GM19452 (cell line): Measurements from ENCODE around the gene TEX54.
"Not testable (repeated sequence)": the region's sequence is repeated elsewhere in the genome, so short reads cannot be mapped to it uniquely, and the experiment has no call there.

Experiments used
- ATAC-seq: cut with Tn5 transposase; IDR thresholded peaks from one replicate; pipeline ENCODE4 v1.9.1; 2021; ENCODE audit not compliant: unreplicated experiment

The TEX54 gene

GRCh38 chr11:62832336-62833234, at the start of gene TEX54:
TEX54 (minus strand) TSS chr11:62832841.
- ATAC-seq, result no peak

- no peak for ATAC-seq
These were observed 49.7 kb upstream of the TEX54 start for GRCh38 chr11:62882431-62882749.

GRCh38 chr11:62881579-62882430, 49.2 kb upstream of the TEX54 start:
- peak; percentile 49 for ATAC-seq

GRCh38 chr11:62880803-62881578, 48.4 kb upstream of the TEX54 start, which contains the start of gene SLC3A2:
SLC3A2 (plus strand) TSS chr11:62880896; CDS start chr11:62881024, 128 bp downstream.
- ATAC-seq, result peak; percentile 73

- ATAC-seq, result peak; percentile 13
These were observed 47.7 kb upstream of the TEX54 start for GRCh38 chr11:62880231-62880802.

GRCh38 chr11:62879235-62879978, 46.8 kb upstream of the TEX54 start:
- no peak for ATAC-seq

- no peak for ATAC-seq
These were observed 44.1 kb upstream of the TEX54 start for GRCh38 chr11:62876712-62877111.

- no peak for ATAC-seq
These were observed 43.2 kb upstream of the TEX54 start for GRCh38 chr11:62875698-62876478.

- no peak for ATAC-seq
These were observed 42.2 kb upstream of the TEX54 start for GRCh38 chr11:62874851-62875250.

- no peak for ATAC-seq
These were observed 33.0 kb upstream of the TEX54 start for GRCh38 chr11:62865635-62866034.

- no peak for ATAC-seq
These were observed 31.2 kb upstream of the TEX54 start for GRCh38 chr11:62863687-62864335.

GRCh38 chr11:62861564-62862192, 29.0 kb upstream of the TEX54 start:
- not testable (repeated sequence) for ATAC-seq

- no peak for ATAC-seq
These were observed 28.4 kb upstream of the TEX54 start for GRCh38 chr11:62860835-62861563.

GRCh38 chr11:62859281-62859703, 26.7 kb upstream of the TEX54 start:
- not testable (repeated sequence) for ATAC-seq

GRCh38 chr11:62858201-62858600, 25.6 kb upstream of the TEX54 start:
- no peak for ATAC-seq

- no peak for ATAC-seq
These were observed 24.9 kb upstream of the TEX54 start for GRCh38 chr11:62857541-62857982.

- ATAC-seq, result peak; percentile 19
These were observed 23.8 kb upstream of the TEX54 start for GRCh38 chr11:62856333-62856895.
